B cell (primary cell): ENCODE measurements around the gene S100A4. TPM values are rescaled to one million over a fixed set of nuclear protein-coding genes. Genes with fewer than 3 reads are reported as not detected.

ENCODE experiments used
- ATAC-seq: fragments of 200-7000 bp; cut with Tn5 transposase; one replicate; pipeline ENCODE4 v1.10.0; 2021; ENCODE audit warnings: low read depth, mild to moderate bottlenecking, moderate number of reproducible peaks, moderate library complexity
- CTCF ChIA-PET: fragments of 350-600 bp; sonication (Branson Sonifier 250); formaldehyde crosslinking; loops from one replicate; lab custom pipeline; 2021; ENCODE audit warnings: antibody characterized with exemption, inconsistent platforms; lab: Charles Lee
- POLR2A ChIA-PET: fragments of 350-600 bp; sonication (Branson Sonifier 250); formaldehyde crosslinking; loops from one replicate; lab custom pipeline; 2021; ENCODE audit warnings: antibody characterized with exemption; lab: Charles Lee
- DNase-seq: peaks from one replicate; pipeline ENCODE4 v3.0.0; 2013
- H2AFZ ChIP-seq: 2 replicates; pipeline ENCODE4 v1.6.1; 2012; ENCODE audit warnings: mild to moderate bottlenecking, low read depth, low read length; ENCODE audit not compliant: insufficient read depth, poor library complexity, severe bottlenecking
- H3K27ac ChIP-seq, 2 donors: 1 replicate in 1 of 2; 2 replicates in 1 of 2; pipeline ENCODE4 v1.5.1; 2012 to 2013; ENCODE audit warnings: low read length in 2 of 2, mild to moderate bottlenecking in 2 of 2, moderate library complexity in 1 of 2
- H3K27me3 ChIP-seq, 4 experiments: fragments of 200-600 bp in 1 of 4; sonication (generic) in 1 of 4; replicated peaks in 1 of 4; 1 replicate in 2 of 4; 2 replicates in 2 of 4; pipeline versions ENCODE4 v1.6.1 to v1.7.0; 2013 to 2016; ENCODE audit warnings: low read length in 3 of 4, mild to moderate bottlenecking in 2 of 4, mixed read lengths in 1 of 4, moderate library complexity in 1 of 4; ENCODE audit not compliant: insufficient read depth in 4 of 4, control insufficient read depth in 3 of 4; ENCODE audit errors: control extremely low read depth in 1 of 4
- H3K36me3 ChIP-seq, 2 experiments: replicated peaks in 1 of 2; 1 replicate in 1 of 2; 2 replicates in 1 of 2; pipeline versions ENCODE4 v1.6.1 to v1.7.1; 2013; ENCODE audit warnings: low read length in 1 of 2; ENCODE audit not compliant: insufficient read depth in 2 of 2, control insufficient read depth in 1 of 2; ENCODE audit errors: control extremely low read depth in 1 of 2, extremely low read depth in 1 of 2
- H3K4me1 ChIP-seq, 2 donors: fragments of 200-600 bp in 1 of 2; sonication (generic) in 1 of 2; 1 replicate in 1 of 2; 2 replicates in 1 of 2; pipeline versions ENCODE4 v1.5.1 to v1.6.1; 2013 to 2017; ENCODE audit warnings: low read length in 2 of 2; ENCODE audit not compliant: control insufficient read depth in 2 of 2, insufficient read depth in 2 of 2
- H3K4me2 ChIP-seq: replicated peaks from 2 replicates; pipeline ENCODE3; 2012; ENCODE audit warnings: mild to moderate bottlenecking, low read depth, low read length; ENCODE audit not compliant: poor library complexity, severe bottlenecking
- H3K4me3 ChIP-seq, 5 experiments: fragments of 200-600 bp in 1 of 5; sonication (generic) in 1 of 5; 1 replicate in 3 of 5; 2 replicates in 2 of 5; pipeline versions ENCODE4 v1.5.1 to v1.7.0; 2011 to 2016; ENCODE audit warnings: low read length in 4 of 5, mild to moderate bottlenecking in 4 of 5, low read depth in 2 of 5, control low read depth in 1 of 5, moderate library complexity in 1 of 5; ENCODE audit not compliant: insufficient read depth in 1 of 5; ENCODE audit errors: control extremely low read depth in 1 of 5, extremely low read depth in 1 of 5
- H3K79me2 ChIP-seq: fragments of 200-600 bp; sonication (generic); one replicate; pipeline ENCODE4 v1.6.0; 2016; ENCODE audit warnings: low read length; ENCODE audit not compliant: control insufficient read depth, insufficient read depth
- H3K9ac ChIP-seq: fragments of 200-600 bp; sonication (generic); 2 replicates; pipeline ENCODE4 v1.6.1; 2017; ENCODE audit warnings: mild to moderate bottlenecking, low read length, moderate library complexity
- H3K9me3 ChIP-seq, 3 donors: one replicate each; pipeline versions ENCODE4 v1.6.1 to v1.7.1; 2013; ENCODE audit warnings: low read length in 2 of 3; ENCODE audit not compliant: control insufficient read depth in 2 of 3, insufficient read depth in 1 of 3; ENCODE audit errors: control extremely low read depth in 1 of 3
- H4K20me1 ChIP-seq: 2 replicates; pipeline ENCODE4 v1.6.0; 2012; ENCODE audit warnings: mild to moderate bottlenecking, low read length; ENCODE audit not compliant: insufficient read depth, control insufficient read depth, poor library complexity, severe bottlenecking
- H3K27ac Mint-ChIP-seq: one replicate; pipeline ENCODE4 v1.8.0; 2021; ENCODE audit warnings: mixed read lengths
- H3K27me3 Mint-ChIP-seq: one replicate; pipeline ENCODE4 v1.8.0; 2021; ENCODE audit warnings: mixed read lengths
- H3K4me1 Mint-ChIP-seq: one replicate; pipeline ENCODE4 v1.8.0; 2021; ENCODE audit warnings: mixed read lengths
- H3K4me3 Mint-ChIP-seq: one replicate; pipeline ENCODE4 v1.8.0; 2021; ENCODE audit warnings: mixed read lengths
- H3K9me3 Mint-ChIP-seq: one replicate; pipeline ENCODE4 v1.8.0; 2022; ENCODE audit warnings: mixed read lengths; ENCODE audit not compliant: insufficient read depth
- CTCF ChIP-seq: fragments of 200-600 bp; IDR thresholded peaks from one replicate; pipeline ENCODE4 v1.8.0; 2022; ENCODE audit warnings: antibody characterized with exemption, mild to moderate bottlenecking
- EZH2 ChIP-seq: IDR thresholded peaks from 2 replicates; pipeline ENCODE4 v1.6.1; 2012; ENCODE audit warnings: borderline replicate concordance, low read depth, mild to moderate bottlenecking, moderate library complexity, low read length; ENCODE audit not compliant: insufficient read depth, poor library complexity, severe bottlenecking
- WGBS: methylation state at CpG from one replicate; pipeline ENCODE4 v1.1.5; 2013; ENCODE audit warnings: missing lambda C conversion rate; ENCODE audit not compliant: insufficient coverage; 5-methylcytosine and 5-hydroxymethylcytosine counted together
- intact Hi-C: fragments of 100-400 bp; cut with micrococcal nuclease; formaldehyde crosslinking; loops from one replicate; pipeline ENCODE4 v1.10.0; 2022
- polyA plus RNA-seq: library from polyadenylated mRNA; depleted of rRNA; stranded (reverse); fragments of >200 nt; gene quantifications from 2 replicates; pipeline ENCODE4 v1.2.3, GENCODE V29; 2012
- total RNA-seq, 2 donors: library from RNA; stranded (reverse); fragments of 120-200 nt in 1 of 2; gene quantifications; 1 replicate in 1 of 2; 2 replicates in 1 of 2; pipeline versions ENCODE4 v1.2.3 to v1.2.4, GENCODE V29; 2013 to 2022

S100A4 gene
- total and polyA plus RNA-seq, 2 donors (not counting 1 experiment from before 2014, with no cell fraction given): 62.7 to 150 TPM

- peaks cover 0 to under 1% of the 10 kb centered on the region in 2 donors for H3K4me1 ChIP-seq
- H3K9me3 ChIP-seq: no peaks in the 10 kb centered on the region
- ChIA-PET POLR2A (no interaction called here), CTCF (interaction anchor here (1.1 to 2.3 kb wide), 4 partner anchors 8 to 27 kb away, joined by 3 to 8 read pairs (median 4); partner anchors contain the start of gene S100A6)
- TF ChIP-seq CTCF (no peak), EZH2 (no peak)
- ATAC-seq (no peak), DNase-seq (no peak)
- no peaks in the 10 kb centered on the region for H3K36me3 ChIP-seq
- H3K4me3 ChIP-seq: no peak overlapping the region
- no peak overlapping the region for H3K27ac ChIP-seq
- Mint-ChIP-seq H3K9me3 (no peaks in the 10 kb centered on the region), H3K4me1 (peaks cover 1% of the 10 kb centered on the region), H3K27me3 (no peaks in the 10 kb centered on the region), H3K27ac (no peak overlapping the region), H3K4me3 (no peak overlapping the region)
- H2AFZ ChIP-seq: no peak overlapping the region
- H3K27me3 ChIP-seq: no peaks in the 10 kb centered on the region
- WGBS: no CpG with 5 or more reads among the region's 2 CpGs
- no peak overlapping the region for H3K4me2 ChIP-seq
- H3K79me2 ChIP-seq: no peaks in the 10 kb centered on the region
- intact Hi-C loops: no loop called here
- no peak overlapping the region for H3K9ac ChIP-seq
- H4K20me1 ChIP-seq: no peaks in the 10 kb centered on the region
Observed at GRCh38 chr1:153560241-153560640, 14.6 kb upstream of the S100A4 start.

- Mint-ChIP-seq H3K27me3 (peaks cover 7% of the 10 kb centered on the region), H3K4me3 (no peak overlapping the region), H3K4me1 (no peaks in the 10 kb centered on the region), H3K9me3 (no peaks in the 10 kb centered on the region), H3K27ac (no peak overlapping the region)
- Histone ChIP-seq H3K9ac (no peak overlapping the region), H4K20me1 (no peaks in the 10 kb centered on the region), H3K9me3 (no peaks in the 10 kb centered on the region), H3K79me2 (no peaks in the 10 kb centered on the region), H3K27ac (no peak overlapping the region), H3K4me1 (no peaks in the 10 kb centered on the region), H3K27me3 (no peaks in the 10 kb centered on the region), H3K4me2 (no peak overlapping the region), H2AFZ (no peak overlapping the region), H3K4me3 (no peak overlapping the region), H3K36me3 (no peaks in the 10 kb centered on the region)
- intact Hi-C loops: no loop called here
- ATAC-seq (no peak), DNase-seq (no peak)
- CTCF ChIA-PET: interaction anchor here (1.5 to 1.8 kb wide), 4 partner anchors 10 to 47 kb away, joined by 4 to 12 read pairs (median 6); no protein-coding TSS in a partner anchor
- 100% methylated on average over 1 of the region's 3 CpGs for WGBS
- POLR2A ChIA-PET: no interaction called here
- TF ChIP-seq EZH2: no peak
- TF ChIP-seq CTCF: no peak
Observed at GRCh38 chr1:153557877-153558276, 12.3 kb upstream of the S100A4 start.
